Breast epithelium (tissue), 3 donors: ENCODE results near the gene KLHL26.

Source experiments
- CTCF ChIP-seq, 3 donors: fragments of 450-650 bp; IDR thresholded peaks; one replicate each; pipeline ENCODE4 v1.5.1; 2016 to 2017; ENCODE audit warnings: antibody characterized with exemption in 3 of 3, mild to moderate bottlenecking in 3 of 3, moderate library complexity in 3 of 3
- POLR2A ChIP-seq: fragments of 450-650 bp; IDR thresholded peaks from one replicate; pipeline ENCODE4 v1.6.1; 2016; ENCODE audit warnings: antibody characterized with exemption, mild to moderate bottlenecking, moderate library complexity

- TF ChIP-seq POLR2A (no peak), CTCF (IDR thresholded peaks at IDR 0.05) (no peak)
Measured at GRCh38 chr19:18655173-18655844, 18.5 kb downstream of the KLHL26 start.
